ENCODE results near the gene DLL1. TPM values are rescaled to one million over a fixed set of nuclear protein-coding genes. Genes with fewer than 3 reads are reported as not detected.
"Not testable (repeated sequence)": the region's sequence is repeated elsewhere in the genome, so short reads cannot be mapped to it uniquely, and the experiment has no call there.

Gene DLL1
- 13.0 TPM for total RNA-seq

GRCh38 chr6:170290296-170291128 lies at the start of gene DLL1:
Gene DLL1 (minus strand): TSS chr6:170291078. CDS start chr6:170290139, 939 bp downstream.
- peak; percentile 42 for DNase-seq (ENCODE audit: low spot score)

- DNase-seq (ENCODE audit: low spot score) = not testable (repeated sequence)
Observed at GRCh38 chr6:170335199-170335598, 44.3 kb upstream of the DLL1 start.

- DNase-seq (ENCODE audit: low spot score) = no peak
Observed at GRCh38 chr6:170329321-170329720, 38.4 kb upstream of the DLL1 start.

GRCh38 chr6:170317718-170318117 lies 26.8 kb upstream of the DLL1 start:
- DNase-seq (ENCODE audit: low spot score) = no peak

- DNase-seq (ENCODE audit: low spot score) = no peak
Observed at GRCh38 chr6:170317076-170317475, 26.2 kb upstream of the DLL1 start.

- DNase-seq (ENCODE audit: low spot score) = no peak
Observed at GRCh38 chr6:170316071-170316470, 25.2 kb upstream of the DLL1 start.

- no peak for DNase-seq (ENCODE audit: low spot score)
Observed at GRCh38 chr6:170314983-170315382, 24.1 kb upstream of the DLL1 start.

GRCh38 chr6:170313716-170314295 lies 22.9 kb upstream of the DLL1 start:
- no peak for DNase-seq (ENCODE audit: low spot score)

- DNase-seq (ENCODE audit: low spot score) = no peak
Observed at GRCh38 chr6:170312876-170313275, 22.0 kb upstream of the DLL1 start.

GRCh38 chr6:170311696-170312095 lies 20.8 kb upstream of the DLL1 start:
- DNase-seq (ENCODE audit: low spot score) = no peak

- DNase-seq (ENCODE audit: low spot score) = no peak
Observed at GRCh38 chr6:170308761-170309160, 17.9 kb upstream of the DLL1 start.

GRCh38 chr6:170307080-170307545 lies 16.2 kb upstream of the DLL1 start:
- no peak for DNase-seq (ENCODE audit: low spot score)

GRCh38 chr6:170306324-170307079 lies 15.6 kb upstream of the DLL1 start, which contains the start of gene FAM120B:
Gene FAM120B (plus strand): TSS chr6:170306758. CDS start chr6:170317391, 10,633 bp downstream.
- peak; percentile 97 for DNase-seq (ENCODE audit: low spot score)

GRCh38 chr6:170305805-170306323 lies 15.0 kb upstream of the DLL1 start:
- DNase-seq (ENCODE audit: low spot score) = no peak

GRCh38 chr6:170301184-170301583 lies 10.3 kb upstream of the DLL1 start:
- no peak for DNase-seq (ENCODE audit: low spot score)

GRCh38 chr6:170298688-170299087 lies 7.8 kb upstream of the DLL1 start:
- DNase-seq (ENCODE audit: low spot score) = no peak

- DNase-seq (ENCODE audit: low spot score) = no peak
Observed at GRCh38 chr6:170297576-170298330, 6.9 kb upstream of the DLL1 start.

- no peak for DNase-seq (ENCODE audit: low spot score)
Observed at GRCh38 chr6:170296746-170297575, 6.1 kb upstream of the DLL1 start.

- no peak for DNase-seq (ENCODE audit: low spot score)
Observed at GRCh38 chr6:170296423-170296745, 5.5 kb upstream of the DLL1 start.

Data from mucosa of gallbladder (tissue), 1 donor.